A549 (cell line): Measurements from ENCODE around the gene MLC1. TPM values are rescaled to one million over a fixed set of nuclear protein-coding genes. Genes with fewer than 3 reads are reported as not detected.

Experiments
- ATAC-seq, 2 experiments: fragments of 200-7000 bp in 1 of 2; fragments of >200 bp in 1 of 2; cut with Nextera tagmentation in 1 of 2; cut with Tn5 transposase in 1 of 2; 3 replicates each; pipeline versions ENCODE4 v1.8.0 to v1.9.1; 2018 to 2020; ENCODE audit warnings: mild to moderate bottlenecking in 1 of 2, moderate library complexity in 1 of 2
- CTCF ChIA-PET: fragments of 300-600 bp; sonication (Branson Sonifier 250); formaldehyde crosslinking; extraction: SDS; loops from one replicate; lab custom pipeline; 2021; ENCODE audit warnings: antibody characterized with exemption, inconsistent platforms; lab: Yijun Ruan, JAX
- POLR2A ChIA-PET: fragments of 350-600 bp; formaldehyde crosslinking; extraction: SDS; loops from one replicate; lab custom pipeline; 2021; ENCODE audit warnings: antibody characterized with exemption, inconsistent platforms; lab: Yijun Ruan, JAX
- DNase-seq, 2 experiments: peaks; one replicate each; pipeline versions ENCODE4 v3.0.0 to v3.0.0-alpha.2; 2011 to 2016; ENCODE audit warnings: low read depth in 1 of 2, low spot score in 1 of 2
- FAIRE-seq: peaks from 2 replicates; lab custom pipeline; 2011; peaks lifted over from hg19 to GRCh38; lab: Jason Lieb, UNC
- H3K27ac ChIP-seq, 2 experiments: fragments of >200 bp; sonication (Bioruptor Twin); formaldehyde crosslinking; 3 replicates each; pipeline ENCODE4 v1.5.1; 2016 to 2017
- H3K4me1 ChIP-seq: fragments of >200 bp; sonication (Bioruptor Twin); formaldehyde crosslinking; 3 replicates; pipeline ENCODE4 v1.6.1; 2016
- H3K4me2 ChIP-seq: fragments of >200 bp; sonication (Bioruptor Twin); formaldehyde crosslinking; 3 replicates; pipeline ENCODE4 v1.6.1; 2016
- H3K4me3 ChIP-seq: fragments of >200 bp; sonication (Bioruptor Twin); formaldehyde crosslinking; 3 replicates; pipeline ENCODE4 v1.5.1; 2016
- H3K9me3 ChIP-seq: fragments of >200 bp; sonication (Bioruptor Twin); formaldehyde crosslinking; 3 replicates; pipeline ENCODE4 v1.6.1; 2016
- BHLHE40 ChIP-seq: IDR thresholded peaks from 2 replicates; pipeline ENCODE4 v1.6.1; 2012; ENCODE audit warnings: low read depth, low read length, inconsistent platforms
- CEBPB ChIP-seq, 2 experiments: fragments of >200 bp in 1 of 2; sonication (Bioruptor Twin) in 1 of 2; formaldehyde crosslinking in 1 of 2; IDR thresholded peaks; 2 replicates each; pipeline ENCODE4 v1.6.1; 2012 to 2016
- EHF ChIP-seq: fragments of 250-450 bp; sonication (Bioruptor Pico); IDR thresholded peaks from 2 replicates; pipeline ENCODE4 v1.5.0; 2020; ENCODE audit warnings: mild to moderate bottlenecking
- EP300 ChIP-seq, 2 experiments: fragments of >200 bp; sonication (Bioruptor Twin); formaldehyde crosslinking; IDR thresholded peaks; 2 replicates in 1 of 2; 3 replicates in 1 of 2; pipeline ENCODE4 v1.6.1; 2016 to 2017
- FOSL2 ChIP-seq, 2 experiments: fragments of 450-650 bp in 1 of 2; fragments of >200 bp in 1 of 2; sonication (Bioruptor Twin) in 1 of 2; formaldehyde crosslinking; IDR thresholded peaks; 2 replicates each; pipeline versions ENCODE4 v1.5.0 to v1.6.1; 2016 to 2020; ENCODE audit warnings: mild to moderate bottlenecking in 1 of 2, moderate library complexity in 1 of 2
- FOXS1 ChIP-seq: fragments of 250-450 bp; sonication (Bioruptor Pico); IDR thresholded peaks from 2 replicates; pipeline ENCODE4 v1.5.0; 2020; ENCODE audit warnings: mild to moderate bottlenecking, moderate library complexity
- HOXB13 ChIP-seq: fragments of 250-450 bp; sonication (Bioruptor Pico); IDR thresholded peaks from 2 replicates; pipeline ENCODE4 v1.5.0; 2020; ENCODE audit warnings: low read depth, mild to moderate bottlenecking, moderate library complexity
- KDM1A ChIP-seq: fragments of 200-600 bp; sonication (generic); IDR thresholded peaks from 2 replicates; pipeline ENCODE4 v1.6.1; 2016; ENCODE audit warnings: low read depth, mild to moderate bottlenecking
- KDM5A ChIP-seq: fragments of 200-600 bp; sonication (generic); IDR thresholded peaks from 2 replicates; pipeline ENCODE4 v1.6.1; 2016; ENCODE audit warnings: antibody characterized with exemption, mild to moderate bottlenecking
- MAZ ChIP-seq: fragments of 150-350 bp; IDR thresholded peaks from 2 replicates; pipeline ENCODE4 v1.6.1; 2014; ENCODE audit warnings: antibody characterized with exemption, low read depth, low read length, borderline replicate concordance
- NFE2L2 ChIP-seq: fragments of 150-350 bp; conservative IDR thresholded peaks from 2 replicates; pipeline ENCODE4 v1.6.1; 2014; ENCODE audit warnings: low read length
- NPAS2 ChIP-seq: fragments of 250-450 bp; sonication (Bioruptor Pico); IDR thresholded peaks from 2 replicates; pipeline ENCODE4 v1.8.0; 2022; ENCODE audit warnings: mild to moderate bottlenecking, moderate library complexity, borderline replicate concordance
- NR3C1 ChIP-seq: fragments of >200 bp; sonication (Bioruptor Twin); formaldehyde crosslinking; IDR thresholded peaks from 3 replicates; pipeline ENCODE4 v1.6.1; 2017
- PHF8 ChIP-seq: fragments of 200-600 bp; sonication (generic); IDR thresholded peaks from 2 replicates; pipeline ENCODE4 v1.6.1; 2016; ENCODE audit warnings: low read depth, mild to moderate bottlenecking, antibody characterized with exemption, moderate library complexity, borderline replicate concordance
- RCOR1 ChIP-seq: fragments of 150-350 bp; IDR thresholded peaks from 2 replicates; pipeline ENCODE4 v1.6.1; 2014; ENCODE audit warnings: antibody characterized with exemption, low read length, low read depth
- RFX5 ChIP-seq: fragments of 450-650 bp; IDR thresholded peaks from 2 replicates; pipeline ENCODE4 v1.7.1; 2014; ENCODE audit warnings: antibody characterized with exemption, mild to moderate bottlenecking, moderate library complexity
- SREBF2 ChIP-seq: fragments of 450-650 bp; IDR thresholded peaks from 2 replicates; pipeline ENCODE4 v1.6.1; 2014; ENCODE audit warnings: mild to moderate bottlenecking, moderate library complexity
- ZFP36 ChIP-seq: fragments of 450-650 bp; IDR thresholded peaks from 2 replicates; pipeline ENCODE4 v1.6.1; 2014; ENCODE audit warnings: borderline replicate concordance; ENCODE audit not compliant: partially characterized antibody
- ZSCAN20 ChIP-seq: fragments of 250-450 bp; sonication (Bioruptor Pico); IDR thresholded peaks from 2 replicates; pipeline ENCODE4 v1.8.0; 2022; ENCODE audit warnings: mild to moderate bottlenecking, moderate library complexity
- WGBS: methylation state at CpG from one replicate; pipeline ENCODE4 v1.1.6; 2017; ENCODE audit errors: missing lambda C conversion rate; 5-methylcytosine and 5-hydroxymethylcytosine counted together
- polyA plus RNA-seq, 4 experiments: library from polyadenylated mRNA; depleted of rRNA in 3 of 4; stranded (reverse); fragments of >200 nt; fragmentation: RNase III in 1 of 4; extraction: RNeasy Plus Mini Kit Qiagen cat#74134 plus additional on column Dnase treatment in 1 of 4; gene quantifications; 2 replicates in 3 of 4; 3 replicates in 1 of 4; pipeline ENCODE4 v1.2.3, GENCODE V29; 2011 to 2017
- TF ChIP-seq, protein P1 (sequence below): IDR thresholded peaks from 2 replicates; pipeline ENCODE4 v1.6.1; 2012
- TF ChIP-seq, protein P2 (sequence below): fragments of 250-450 bp; sonication (Bioruptor Pico); IDR thresholded peaks from 2 replicates; pipeline ENCODE4 v1.5.0; 2020; ENCODE audit warnings: low read depth, mild to moderate bottlenecking, moderate library complexity
- TF ChIP-seq, protein P3 (sequence below): fragments of 450-650 bp; IDR thresholded peaks from 2 replicates; pipeline ENCODE4 v1.6.1; 2014; ENCODE audit warnings: antibody characterized with exemption

Gene MLC1
- polyA plus RNA-seq, 2 of the 4 experiments (the other 2 are of a cell fraction) = not detected

DNA sequence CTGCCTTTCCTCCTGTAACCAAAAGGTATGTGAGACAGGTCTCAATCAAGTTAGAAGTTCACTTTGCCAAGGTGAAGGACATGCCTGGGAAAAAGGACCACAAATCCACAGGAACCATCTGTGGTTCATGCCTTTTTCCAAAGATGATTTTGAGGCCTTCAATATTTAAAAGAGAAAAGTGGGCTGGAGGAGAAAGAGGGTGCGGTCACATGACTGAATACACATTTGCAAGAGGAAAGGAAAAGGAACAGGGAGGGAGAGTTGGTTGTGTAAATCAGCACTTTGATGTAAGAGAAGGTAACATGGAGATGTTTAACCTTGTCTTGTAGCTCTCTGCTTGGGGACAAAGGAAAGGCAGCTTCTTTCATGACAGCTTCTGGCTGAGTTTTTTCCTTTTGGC lies 25.8 kb upstream of the MLC1 start:
- H3K4me3 ChIP-seq = no peak overlapping the region
- no peaks in the 10 kb centered on the region for H3K9me3 ChIP-seq
- no peak overlapping the region for H3K4me2 ChIP-seq
- ATAC-seq (no peak), FAIRE-seq (no peak), DNase-seq (no peak)
- ChIA-PET POLR2A (no interaction called here), CTCF (interaction anchor here (1.9 kb wide), 1 partner anchor 38 kb away, joined by 5 read pairs; no protein-coding TSS in a partner anchor)
- peaks cover 9% of the 10 kb centered on the region; the same call in 1 of the 3 replicates for H3K4me1 ChIP-seq
- 84% methylated on average over 1 of the region's 1 CpG for WGBS
- no peak overlapping the region for H3K27ac ChIP-seq
- TF ChIP-seq KDM5A = no peak
- no peak for TF ChIP-seq NR3C1
- no peak for TF ChIP-seq ZFP36
- TF ChIP-seq HOXB13 (CRISPR knock-in tag) = no peak
- no peak for TF ChIP-seq EP300 (IDR thresholded peaks at IDR 0.05)
- no peak for TF ChIP-seq ZSCAN20 (CRISPR knock-in tag)
- TF ChIP-seq, protein P1, sequence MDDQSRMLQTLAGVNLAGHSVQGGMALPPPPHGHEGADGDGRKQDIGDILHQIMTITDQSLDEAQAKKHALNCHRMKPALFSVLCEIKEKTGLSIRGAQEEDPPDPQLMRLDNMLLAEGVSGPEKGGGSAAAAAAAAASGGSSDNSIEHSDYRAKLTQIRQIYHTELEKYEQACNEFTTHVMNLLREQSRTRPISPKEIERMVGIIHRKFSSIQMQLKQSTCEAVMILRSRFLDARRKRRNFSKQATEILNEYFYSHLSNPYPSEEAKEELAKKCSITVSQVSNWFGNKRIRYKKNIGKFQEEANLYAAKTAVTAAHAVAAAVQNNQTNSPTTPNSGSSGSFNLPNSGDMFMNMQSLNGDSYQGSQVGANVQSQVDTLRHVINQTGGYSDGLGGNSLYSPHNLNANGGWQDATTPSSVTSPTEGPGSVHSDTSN = no peak
- TF ChIP-seq BHLHE40 = no peak
- TF ChIP-seq RCOR1 = no peak
- TF ChIP-seq, protein P2, sequence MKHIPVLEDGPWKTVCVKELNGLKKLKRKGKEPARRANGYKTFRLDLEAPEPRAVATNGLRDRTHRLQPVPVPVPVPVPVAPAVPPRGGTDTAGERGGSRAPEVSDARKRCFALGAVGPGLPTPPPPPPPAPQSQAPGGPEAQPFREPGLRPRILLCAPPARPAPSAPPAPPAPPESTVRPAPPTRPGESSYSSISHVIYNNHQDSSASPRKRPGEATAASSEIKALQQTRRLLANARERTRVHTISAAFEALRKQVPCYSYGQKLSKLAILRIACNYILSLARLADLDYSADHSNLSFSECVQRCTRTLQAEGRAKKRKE (CRISPR knock-in tag) = no peak
- TF ChIP-seq SREBF2 = no peak
- TF ChIP-seq NFE2L2 = no peak
- TF ChIP-seq RFX5 = no peak
- no peak for TF ChIP-seq PHF8
- TF ChIP-seq CEBPB (IDR thresholded peaks at IDR 0.05) = no peak
- TF ChIP-seq FOXS1 (CRISPR knock-in tag) = no peak
- no peak for TF ChIP-seq EHF (CRISPR knock-in tag)

DNA sequence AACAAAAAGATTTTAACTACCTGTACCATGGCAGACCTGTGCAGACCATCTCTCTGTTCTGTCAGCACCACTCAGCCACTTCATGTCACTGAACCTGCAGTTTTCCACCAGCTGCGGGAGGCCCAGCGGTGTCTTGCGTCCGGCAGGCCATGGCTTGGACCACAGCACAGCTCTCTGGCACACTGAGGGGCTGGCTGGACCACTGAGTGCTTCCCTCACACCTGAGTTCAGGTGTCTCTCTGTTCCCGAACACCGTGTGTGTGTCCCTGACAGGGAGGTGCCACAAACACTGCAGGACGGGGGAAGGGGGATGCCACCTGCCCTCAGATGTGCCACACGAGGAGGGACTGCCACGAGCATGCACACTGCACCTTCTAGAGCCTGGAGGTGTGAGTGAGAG lies 22.3 kb upstream of the MLC1 start:
- ChIA-PET CTCF (interaction anchor here (1.4 kb wide), 1 partner anchor 78 kb away, joined by 3 read pairs; no protein-coding TSS in a partner anchor), POLR2A (no interaction called here)
- no peak overlapping the region for H3K4me2 ChIP-seq
- TF ChIP-seq FOSL2 (IDR thresholded peaks at IDR 0.05) (no peak), FOSL2 (CRISPR knock-in tag; IDR thresholded peaks at IDR 0.05) (no peak), FOXS1 (CRISPR knock-in tag) (no peak), NPAS2 (CRISPR knock-in tag) (no peak)
- TF ChIP-seq, all 56 proteins: peak for 0
- DNase-seq (no peak), FAIRE-seq (no peak), ATAC-seq (no peak)
- no peak overlapping the region for H3K27ac ChIP-seq
- no peaks in the 10 kb centered on the region for H3K9me3 ChIP-seq
- H3K4me3 ChIP-seq = no peak overlapping the region
- WGBS = 51% methylated on average over 6 of the region's 9 CpGs
- H3K4me1 ChIP-seq = no peaks in the 10 kb centered on the region

DNA sequence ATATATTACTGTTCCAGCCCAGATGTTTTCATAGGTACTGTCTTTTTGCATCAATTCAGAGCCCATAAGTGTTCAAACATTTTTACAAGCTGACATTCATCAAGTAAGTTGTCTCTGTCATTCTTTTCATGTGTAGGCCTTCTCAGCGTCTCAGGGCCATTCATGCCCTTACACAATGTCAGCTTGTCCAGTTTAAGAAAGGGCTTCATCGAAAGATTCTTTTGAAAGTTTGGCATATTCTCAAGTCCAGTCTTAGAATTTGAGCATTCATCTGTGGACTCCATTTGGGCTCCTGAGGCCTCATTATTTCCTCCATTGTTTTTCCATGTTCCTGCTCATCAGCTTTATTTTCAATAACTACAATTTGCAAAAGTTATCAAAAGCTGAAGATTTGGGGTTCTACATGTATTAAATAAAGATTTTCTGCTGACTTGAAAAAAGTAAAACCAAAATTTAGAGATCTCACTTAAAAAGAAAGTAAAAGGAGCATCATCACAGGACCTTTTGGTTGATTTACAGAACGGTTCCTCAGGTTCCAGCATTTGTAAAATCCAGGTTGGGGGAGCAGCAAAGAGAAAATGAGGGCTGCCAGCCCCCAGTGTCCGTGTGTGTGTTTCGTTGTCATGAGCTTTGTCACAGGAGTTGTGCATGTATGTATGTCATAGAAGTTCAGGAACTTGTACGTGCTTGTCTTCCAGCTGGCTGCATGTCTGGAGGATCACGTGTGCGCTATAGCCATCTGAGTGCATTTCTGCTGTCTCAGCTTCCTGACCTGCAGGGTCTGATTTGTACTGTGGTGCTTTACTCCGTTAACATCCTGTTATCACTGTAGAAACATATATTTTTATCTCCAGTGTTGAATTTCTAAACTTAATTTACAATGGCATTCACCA lies 20.2 kb upstream of the MLC1 start:
- Histone ChIP-seq H3K4me3 (no peak overlapping the region), H3K27ac (no peak overlapping the region), H3K9me3 (no peaks in the 10 kb centered on the region), H3K4me2 (no peak overlapping the region), H3K4me1 (no peaks in the 10 kb centered on the region)
- DNase-seq (no peak), FAIRE-seq (no peak), ATAC-seq (no peak)
- POLR2A ChIA-PET = no interaction called here
- no peak for TF ChIP-seq PHF8
- no peak for TF ChIP-seq NPAS2 (CRISPR knock-in tag)
- no peak for TF ChIP-seq KDM1A
- TF ChIP-seq, protein P3, sequence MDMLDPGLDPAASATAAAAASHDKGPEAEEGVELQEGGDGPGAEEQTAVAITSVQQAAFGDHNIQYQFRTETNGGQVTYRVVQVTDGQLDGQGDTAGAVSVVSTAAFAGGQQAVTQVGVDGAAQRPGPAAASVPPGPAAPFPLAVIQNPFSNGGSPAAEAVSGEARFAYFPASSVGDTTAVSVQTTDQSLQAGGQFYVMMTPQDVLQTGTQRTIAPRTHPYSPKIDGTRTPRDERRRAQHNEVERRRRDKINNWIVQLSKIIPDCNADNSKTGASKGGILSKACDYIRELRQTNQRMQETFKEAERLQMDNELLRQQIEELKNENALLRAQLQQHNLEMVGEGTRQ = no peak
- TF ChIP-seq FOSL2 (IDR thresholded peaks at IDR 0.05) = no peak
- no peak for TF ChIP-seq FOSL2 (CRISPR knock-in tag; IDR thresholded peaks at IDR 0.05)
- TF ChIP-seq NFE2L2 = no peak
- no peak for TF ChIP-seq MAZ
- no peak for TF ChIP-seq ZFP36
- CTCF ChIA-PET = interaction anchor here (1.5 kb wide), 1 partner anchor 83 kb away, joined by 3 read pairs; no protein-coding TSS in a partner anchor
- 66% methylated on average over 9 of the region's 9 CpGs for WGBS
